Activated CD4-positive, alpha-beta T cell treated with anti-CD3 and anti-CD28 coated beads for 36 hours (primary cell): ENCODE results near the gene INPP5A. TPM values are rescaled to one million over a fixed set of nuclear protein-coding genes. Genes with fewer than 3 reads are reported as not detected.

Experiments
- ATAC-seq: fragments of 200-7000 bp; cut with Tn5 transposase; one replicate; pipeline ENCODE4 v1.10.0; 2021; ENCODE audit warnings: mild to moderate bottlenecking, moderate library complexity
- CTCF ChIA-PET: fragments of 350-600 bp; sonication (Branson Sonifier 250); formaldehyde crosslinking; loops from one replicate; lab custom pipeline; 2021; ENCODE audit warnings: antibody characterized with exemption; lab: Charles Lee
- POLR2A ChIA-PET: fragments of 350-600 bp; sonication (Branson Sonifier 250); formaldehyde crosslinking; loops from one replicate; lab custom pipeline; 2021; ENCODE audit warnings: antibody characterized with exemption, inconsistent platforms; lab: Charles Lee
- DNase-seq: peaks from one replicate; pipeline ENCODE4 v3.0.0-alpha.2; 2020
- H3K27ac Mint-ChIP-seq: one replicate; pipeline ENCODE4 v1.8.0; 2021; ENCODE audit warnings: mixed read lengths
- H3K27me3 Mint-ChIP-seq: one replicate; pipeline ENCODE4 v1.8.0; 2021; ENCODE audit warnings: mixed read lengths
- H3K36me3 Mint-ChIP-seq: one replicate; pipeline ENCODE4 v1.8.0; 2021; ENCODE audit warnings: low read depth, mixed read lengths
- H3K4me1 Mint-ChIP-seq: one replicate; pipeline ENCODE4 v1.8.0; 2021; ENCODE audit warnings: mixed read lengths
- H3K4me3 Mint-ChIP-seq: one replicate; pipeline ENCODE4 v1.8.0; 2021; ENCODE audit warnings: mild to moderate bottlenecking, moderate library complexity, mixed read lengths
- H3K9me3 Mint-ChIP-seq: one replicate; pipeline ENCODE4 v1.8.0; 2021; ENCODE audit warnings: low read depth, mixed read lengths
- intact Hi-C, 2 experiments: fragments of 100-400 bp; cut with DNase I in 1 of 2; cut with micrococcal nuclease in 1 of 2; formaldehyde crosslinking; loops; one replicate each; pipeline versions ENCODE4 v1.14.2 to v1.15.1; 2022 to 2024; cut with DNase I, micrococcal nuclease
- total RNA-seq, 2 experiments: library from RNA; stranded (reverse); gene quantifications; one replicate each; pipeline ENCODE4 v1.2.3, GENCODE V29; 2021

The INPP5A gene
- total RNA-seq, 2 experiments from 2014 or later, result 8.1 to 9.3 TPM

DNA sequence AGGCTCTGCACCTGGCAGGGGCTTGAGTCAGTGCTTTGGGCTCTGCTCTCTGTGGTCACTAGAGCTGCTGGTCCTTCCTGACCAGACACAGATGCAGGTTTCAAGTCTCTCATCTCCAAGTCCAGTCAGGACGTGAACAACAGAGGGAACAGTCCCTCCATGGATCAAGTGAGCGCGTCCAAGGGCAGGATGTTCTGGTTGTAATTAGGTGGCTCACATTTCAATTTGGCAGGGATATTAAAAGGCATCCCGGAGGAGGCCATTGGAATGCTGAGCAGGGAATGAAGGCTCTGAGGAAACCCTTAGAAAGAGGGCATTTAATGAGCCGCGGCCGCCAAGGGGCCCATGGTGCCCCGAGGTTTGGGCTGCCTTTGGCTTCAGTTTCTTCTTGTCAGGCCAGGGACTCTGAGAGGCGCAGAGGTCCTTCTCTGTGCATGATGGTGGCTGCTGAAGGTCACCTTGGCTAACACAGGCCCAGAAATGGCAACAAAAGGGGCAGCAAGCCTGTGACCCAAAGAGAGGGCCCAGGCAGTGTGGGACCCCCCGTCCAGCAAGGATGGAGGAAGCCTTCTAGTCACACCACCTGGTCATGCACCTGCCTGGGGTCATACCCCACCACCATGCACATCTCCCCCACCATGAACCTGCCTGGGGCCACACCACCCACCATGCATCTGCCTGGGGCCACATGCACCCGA, 30.7 kb upstream of the INPP5A start:
- CTCF ChIA-PET, result interaction anchor here (0.5 kb wide), 1 partner anchor 64 kb away, joined by 3 read pairs; no protein-coding TSS in a partner anchor

DNA sequence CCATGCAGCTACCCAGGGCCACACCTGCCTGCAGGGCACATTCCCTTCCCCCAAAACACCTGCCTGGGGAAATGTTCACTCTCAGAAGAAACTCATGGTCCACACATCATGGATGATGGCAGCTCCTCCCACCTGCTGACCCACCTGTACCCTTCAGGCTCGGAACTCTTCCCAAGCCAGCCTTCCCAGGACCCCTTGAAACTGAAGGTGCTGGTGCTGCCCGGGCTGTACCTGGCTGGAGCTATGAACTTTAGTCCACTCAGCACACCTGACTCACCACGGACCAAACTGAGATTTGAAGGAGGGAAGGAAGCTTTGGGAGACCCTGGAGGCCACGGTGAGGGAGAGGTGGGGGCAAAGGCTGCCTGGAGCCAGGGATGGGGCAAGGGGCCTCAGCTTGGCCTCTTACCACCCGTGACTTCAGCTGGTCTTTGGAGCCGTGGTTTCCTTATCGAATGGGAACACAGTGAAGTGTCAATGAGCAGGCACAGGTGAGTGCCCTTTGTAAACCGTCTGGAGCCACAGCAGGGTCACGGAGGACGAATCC, 30.1 kb upstream of the INPP5A start:
- H3K4me3 Mint-ChIP-seq, result no peak overlapping the region
- POLR2A ChIA-PET, result no interaction called here

More for the DNA sequence above, 30.7 kb upstream of the INPP5A start:
- Mint-ChIP-seq H3K36me3 (no peaks in the 10 kb centered on the region), H3K4me3 (no peak overlapping the region), H3K9me3 (no peaks in the 10 kb centered on the region), H3K27ac (no peak overlapping the region), H3K27me3 (no peaks in the 10 kb centered on the region), H3K4me1 (no peaks in the 10 kb centered on the region)
- ATAC-seq, result no peak
- DNase-seq, result peak; percentile 3
- POLR2A ChIA-PET, result no interaction called here
- intact Hi-C loops, result no loop called here

DNA sequence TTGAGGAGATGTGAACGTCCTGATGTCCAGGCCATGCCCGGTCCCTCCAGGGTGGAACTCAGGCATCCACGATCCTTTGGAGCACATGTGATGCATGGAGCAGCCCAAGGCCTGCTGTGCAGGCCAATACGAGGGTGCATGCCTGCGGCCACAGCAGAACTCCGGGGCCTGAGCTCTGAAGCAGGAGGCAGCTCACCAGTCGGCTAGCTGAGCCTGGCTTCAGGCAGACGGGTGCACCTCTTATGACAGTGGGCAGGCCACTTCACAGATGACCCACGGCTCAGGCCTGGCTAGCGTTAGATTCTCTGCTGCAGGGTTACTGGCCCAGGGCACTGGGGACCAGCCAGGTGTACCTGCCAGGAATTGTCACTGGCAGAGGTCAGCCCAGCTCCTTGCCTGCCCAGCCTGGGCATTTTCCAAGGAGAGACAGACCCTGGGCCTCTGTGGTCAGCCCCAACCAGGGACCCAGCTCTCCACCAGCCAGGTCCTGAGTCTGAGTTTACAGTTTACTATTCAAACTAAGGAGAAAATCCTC, 29.6 kb upstream of the INPP5A start:
- ChIA-PET CTCF (no interaction called here), POLR2A (no interaction called here)
- intact Hi-C loops, result no loop called here
- H3K27ac Mint-ChIP-seq, result no peak overlapping the region
- H3K27me3 Mint-ChIP-seq, result no peaks in the 10 kb centered on the region
- no peak overlapping the region for H3K4me3 Mint-ChIP-seq
- no peaks in the 10 kb centered on the region for H3K4me1 Mint-ChIP-seq
- H3K36me3 Mint-ChIP-seq, result no peaks in the 10 kb centered on the region
- no peak for ATAC-seq
- DNase-seq, result no peak
- no peaks in the 10 kb centered on the region for H3K9me3 Mint-ChIP-seq

More for the DNA sequence above, 30.1 kb upstream of the INPP5A start:
- CTCF ChIA-PET, result interaction anchor here (0.5 kb wide), 1 partner anchor 64 kb away, joined by 3 read pairs; no protein-coding TSS in a partner anchor
- Mint-ChIP-seq H3K27ac (no peak overlapping the region), H3K27me3 (no peaks in the 10 kb centered on the region), H3K36me3 (no peaks in the 10 kb centered on the region), H3K4me1 (no peaks in the 10 kb centered on the region), H3K9me3 (no peaks in the 10 kb centered on the region)
- intact Hi-C loops, result no loop called here
- no peak for ATAC-seq
- no peak for DNase-seq

GRCh38 chr10:132508581-132509443, 28.8 kb upstream of the INPP5A start:
- no peaks in the 10 kb centered on the region for H3K27me3 Mint-ChIP-seq
- POLR2A ChIA-PET, result no interaction called here
- CTCF ChIA-PET, result interaction anchor here (0.6 kb wide), 2 partner anchors 37 to 169 kb away, joined by 3 to 5 read pairs; no protein-coding TSS in a partner anchor
- peak; percentile 1 for DNase-seq
- H3K4me1 Mint-ChIP-seq, result no peaks in the 10 kb centered on the region
- no peaks in the 10 kb centered on the region for H3K36me3 Mint-ChIP-seq
- intact Hi-C loops, result no loop called here
- no peak overlapping the region for H3K27ac Mint-ChIP-seq
- no peak overlapping the region for H3K4me3 Mint-ChIP-seq
- no peaks in the 10 kb centered on the region for H3K9me3 Mint-ChIP-seq
- ATAC-seq, result no peak

- peak; percentile 3 for DNase-seq
- H3K36me3 Mint-ChIP-seq, result no peaks in the 10 kb centered on the region
- H3K4me1 Mint-ChIP-seq, result no peaks in the 10 kb centered on the region
- ChIA-PET POLR2A (no interaction called here), CTCF (interaction anchor here (0.6 kb wide), 1 partner anchor 38 kb away, joined by 5 read pairs; no protein-coding TSS in a partner anchor)
- H3K27ac Mint-ChIP-seq, result no peak overlapping the region
- no peak overlapping the region for H3K4me3 Mint-ChIP-seq
- H3K9me3 Mint-ChIP-seq, result no peaks in the 10 kb centered on the region
- no peak for ATAC-seq
- intact Hi-C loops, result no loop called here
- H3K27me3 Mint-ChIP-seq, result no peaks in the 10 kb centered on the region
These were observed 27.9 kb upstream of the INPP5A start for GRCh38 chr10:132509506-132510173.

GRCh38 chr10:132510174-132510611, 27.4 kb upstream of the INPP5A start:
- ATAC-seq, result no peak
- Mint-ChIP-seq H3K36me3 (no peaks in the 10 kb centered on the region), H3K27me3 (no peaks in the 10 kb centered on the region), H3K9me3 (no peaks in the 10 kb centered on the region), H3K4me3 (no peak overlapping the region), H3K4me1 (no peaks in the 10 kb centered on the region), H3K27ac (no peak overlapping the region)
- DNase-seq, result peak; percentile 2
- ChIA-PET CTCF (no interaction called here), POLR2A (no interaction called here)
- intact Hi-C loops, result no loop called here

- Mint-ChIP-seq H3K4me1 (no peaks in the 10 kb centered on the region), H3K9me3 (no peaks in the 10 kb centered on the region), H3K4me3 (no peak overlapping the region), H3K36me3 (no peaks in the 10 kb centered on the region), H3K27me3 (no peaks in the 10 kb centered on the region), H3K27ac (no peak overlapping the region)
- CTCF ChIA-PET, result interaction anchor here (1.1 kb wide), 1 partner anchor 10 kb away, joined by 3 read pairs; no protein-coding TSS in a partner anchor
- ATAC-seq (no peak), DNase-seq (peak; percentile 2)
- POLR2A ChIA-PET, result no interaction called here
- intact Hi-C loops, result no loop called here
These were observed 26.2 kb upstream of the INPP5A start for GRCh38 chr10:132511121-132512051.

- ATAC-seq (no peak), DNase-seq (no peak)
- no peak overlapping the region for H3K4me3 Mint-ChIP-seq
- no peaks in the 10 kb centered on the region for H3K36me3 Mint-ChIP-seq
- no peak overlapping the region for H3K27ac Mint-ChIP-seq
- no peaks in the 10 kb centered on the region for H3K27me3 Mint-ChIP-seq
- CTCF ChIA-PET, result interaction anchor here (1.1 kb wide), 1 partner anchor 9 kb away, joined by 3 read pairs; no protein-coding TSS in a partner anchor
- intact Hi-C loops, result no loop called here
- H3K9me3 Mint-ChIP-seq, result no peaks in the 10 kb centered on the region
- H3K4me1 Mint-ChIP-seq, result no peaks in the 10 kb centered on the region
- POLR2A ChIA-PET, result no interaction called here
These were observed 25.5 kb upstream of the INPP5A start for GRCh38 chr10:132512052-132512442.

DNA sequence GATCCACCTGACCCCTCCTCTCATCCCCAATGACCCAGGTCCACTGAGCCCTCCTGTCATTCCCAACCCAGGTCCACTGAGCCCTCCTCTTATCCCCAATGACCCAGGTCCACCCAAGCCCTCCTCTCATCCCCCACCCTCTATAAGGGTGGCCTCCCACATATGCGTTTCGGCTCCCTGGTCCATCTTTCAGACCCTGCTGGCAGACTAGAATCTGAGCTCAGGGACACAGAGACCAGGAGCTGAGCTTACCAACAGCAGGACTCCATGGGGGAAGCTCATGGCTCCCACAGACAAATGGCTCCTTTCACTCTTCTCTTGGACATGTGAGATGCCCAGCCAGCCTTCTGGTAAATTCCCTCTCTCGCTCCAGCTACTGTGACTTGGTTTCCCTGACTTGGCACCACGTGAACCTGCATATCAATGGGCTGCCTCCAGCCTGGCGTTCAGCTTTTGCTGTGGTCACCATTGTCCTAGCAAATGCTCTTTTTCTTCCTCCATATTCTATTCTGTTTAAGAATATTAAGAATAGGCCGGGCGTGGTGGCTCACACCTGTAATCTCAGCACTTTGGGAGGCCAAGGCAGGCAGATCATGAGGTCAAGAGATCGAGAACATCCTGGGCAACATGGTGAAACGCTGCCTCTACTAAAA, 24.8 kb upstream of the INPP5A start:
- no peaks in the 10 kb centered on the region for H3K4me1 Mint-ChIP-seq
- no peaks in the 10 kb centered on the region for H3K9me3 Mint-ChIP-seq
- H3K36me3 Mint-ChIP-seq, result no peaks in the 10 kb centered on the region
- no peak overlapping the region for H3K4me3 Mint-ChIP-seq
- ChIA-PET CTCF (interaction anchor here (0.7 to 1.3 kb wide), 3 partner anchors 9 to 121 kb away, joined by 3 to 4 read pairs (median 3); no protein-coding TSS in a partner anchor), POLR2A (no interaction called here)
- intact Hi-C loops, result no loop called here
- no peak for ATAC-seq
- H3K27ac Mint-ChIP-seq, result no peak overlapping the region
- H3K27me3 Mint-ChIP-seq, result no peaks in the 10 kb centered on the region
- DNase-seq, result peak; percentile 0
